Measurements from ENCODE around the gene IGSF21.

IGSF21 gene

DNA sequence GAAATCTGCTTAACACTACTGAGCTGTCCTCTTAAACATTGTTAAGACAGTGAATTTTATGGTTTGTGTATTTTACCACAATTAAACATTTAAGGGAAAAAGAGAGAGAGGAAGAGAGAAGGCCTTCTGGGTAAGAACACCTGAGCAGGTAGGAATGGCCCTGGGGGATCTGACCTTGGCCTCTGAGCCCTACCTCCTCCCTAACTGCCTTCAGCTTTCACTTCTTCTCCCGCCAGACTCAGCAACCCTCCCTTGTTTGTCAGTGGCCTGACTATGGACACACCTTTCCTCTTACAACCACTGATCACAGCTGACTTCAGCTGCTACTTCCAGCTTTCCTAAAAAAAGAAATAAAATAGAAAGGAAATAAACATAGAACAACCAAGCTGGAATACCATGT lies 13.5 kb upstream of the IGSF21 start:
- no peak for DNase-seq (ENCODE audit: low read depth)

DNA sequence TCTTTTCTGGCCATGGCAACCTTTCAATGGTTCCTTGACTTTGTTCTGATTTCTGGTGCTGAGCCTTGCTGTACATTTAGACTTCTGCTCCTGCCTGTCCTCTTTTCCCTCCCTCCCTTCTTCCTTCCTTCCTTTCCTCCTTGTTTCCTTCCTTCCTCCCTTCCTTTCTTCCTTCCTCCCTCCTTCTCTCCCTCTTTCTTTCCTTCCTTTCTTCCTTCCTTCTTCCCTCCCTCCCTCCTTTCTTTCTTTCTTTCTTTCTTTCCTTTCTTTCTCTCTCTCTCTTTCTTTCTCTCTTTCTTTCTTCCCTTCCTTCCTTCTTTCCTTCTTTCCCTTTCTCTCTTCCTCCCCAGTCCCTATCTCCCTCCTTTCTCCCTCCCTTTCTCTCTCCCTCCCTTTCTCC lies 10.4 kb upstream of the IGSF21 start:
- DNase-seq (ENCODE audit: low read depth), result no peak

DNA sequence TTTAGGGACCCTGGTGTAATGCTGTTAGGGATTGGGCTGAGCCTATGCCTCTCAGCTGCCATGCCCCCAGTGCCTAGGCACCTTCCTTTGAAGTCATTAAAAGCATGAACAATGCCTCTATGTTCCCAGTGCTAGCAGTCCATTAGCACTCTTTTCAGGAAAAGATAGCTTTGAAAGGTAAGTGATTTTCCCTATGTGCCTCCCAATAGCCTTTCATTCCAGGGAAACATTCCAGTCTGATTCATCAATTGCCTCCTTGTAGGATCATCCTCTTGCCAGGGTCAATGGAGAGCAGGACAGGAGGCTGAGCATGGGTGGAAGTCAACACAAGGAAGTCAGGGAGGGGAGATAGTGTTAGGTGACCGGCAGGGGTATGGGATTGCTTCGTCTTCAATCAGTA lies 8.6 kb upstream of the IGSF21 start:
- no peak for DNase-seq (ENCODE audit: low read depth)

DNA sequence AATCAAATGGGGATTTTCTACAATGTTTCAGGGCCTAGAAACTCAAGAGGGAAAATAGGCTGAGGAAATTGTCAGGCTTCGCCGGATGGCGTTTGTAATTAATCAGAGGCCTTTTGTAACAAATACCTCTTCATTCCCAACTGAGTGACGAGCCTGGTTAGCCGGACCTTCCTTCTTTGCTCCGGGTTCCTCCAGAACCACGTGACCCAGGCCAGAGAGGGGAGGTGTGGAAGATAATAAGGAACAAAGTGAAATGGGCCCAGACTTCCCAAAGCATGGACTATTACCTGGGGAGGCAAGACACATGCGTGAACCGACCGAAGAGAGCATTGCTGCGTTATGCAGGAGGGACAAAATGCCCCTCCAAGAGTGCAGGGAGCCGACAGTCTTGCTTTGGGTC lies 7.5 kb upstream of the IGSF21 start:
- no peak for DNase-seq (ENCODE audit: low read depth)

DNA sequence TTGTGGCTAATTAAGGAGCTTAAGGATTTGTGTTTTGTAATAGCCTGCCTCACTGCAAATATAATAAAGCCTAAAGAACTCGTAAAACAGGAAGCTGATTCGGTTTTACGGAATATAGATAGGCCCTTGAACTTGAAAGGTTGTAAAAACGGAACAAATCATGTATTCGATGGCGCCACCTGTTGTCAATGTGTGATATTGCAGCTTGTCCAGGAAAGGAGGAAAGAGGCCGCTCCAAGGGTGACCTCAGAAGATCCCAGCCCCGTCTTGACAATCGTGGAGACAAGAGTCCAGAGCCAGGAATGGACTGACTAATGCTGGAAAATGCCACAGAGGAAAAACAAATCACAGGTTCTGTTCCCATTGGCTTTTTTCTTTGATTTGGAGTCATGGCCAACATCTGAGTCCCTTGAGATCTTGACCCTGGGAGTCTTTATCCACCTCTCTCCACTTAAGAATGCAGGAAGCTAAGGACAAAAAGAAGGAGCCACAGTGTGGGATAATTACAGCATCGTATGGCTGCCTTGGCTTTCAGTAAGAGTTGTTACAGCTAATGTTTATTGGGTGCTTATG lies 7.0 kb upstream of the IGSF21 start:
- DNase-seq (ENCODE audit: low read depth), result peak; percentile 19

DNA sequence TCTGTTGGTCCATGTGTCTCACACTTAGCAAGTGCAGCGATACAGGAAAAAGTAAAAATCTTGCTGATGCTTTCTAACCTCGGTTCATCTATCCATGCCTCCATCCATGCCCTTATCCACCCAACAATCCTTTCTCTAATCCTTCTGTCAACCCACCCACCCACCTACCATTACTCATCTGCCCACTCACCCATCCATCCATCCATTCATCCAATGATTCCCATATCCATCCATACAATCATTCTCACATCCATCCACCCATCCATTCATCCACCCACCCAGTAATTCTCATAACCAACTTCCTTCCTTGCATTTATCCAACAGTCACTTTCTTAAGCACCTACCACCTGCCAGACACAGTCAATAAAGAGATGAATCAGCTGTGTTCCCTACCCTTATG lies 6.1 kb upstream of the IGSF21 start:
- no peak for DNase-seq (ENCODE audit: low read depth)

DNA sequence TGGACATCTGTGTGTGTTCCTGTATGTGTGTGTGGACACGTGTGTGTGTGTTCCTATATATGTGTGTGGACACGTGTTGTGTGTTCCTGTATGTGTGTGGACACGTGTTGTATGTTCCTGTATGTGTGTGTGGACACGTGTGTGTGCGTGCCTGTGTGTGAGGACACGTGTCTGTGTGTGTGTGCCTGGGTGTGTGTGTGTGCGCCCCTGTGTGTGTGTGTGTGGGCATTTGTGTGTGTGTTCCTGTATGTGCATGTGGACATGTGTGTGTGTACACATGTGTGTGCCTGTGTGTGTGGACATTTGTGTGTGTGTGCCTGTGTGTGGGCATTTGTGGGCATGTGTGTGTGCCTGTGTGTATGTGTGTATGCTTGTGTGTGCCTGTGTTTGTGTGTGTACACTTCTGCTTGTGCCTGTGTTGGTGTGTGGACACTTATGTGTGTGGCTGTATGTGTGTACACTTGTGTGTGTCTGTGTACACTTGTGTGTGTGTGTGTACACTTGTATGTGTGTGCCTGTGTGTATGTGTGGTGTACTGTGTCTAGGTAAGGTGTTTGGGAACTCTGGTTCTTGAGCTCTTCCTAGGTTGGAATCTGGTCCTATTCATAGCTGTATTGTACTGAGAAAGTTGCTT lies 3.7 kb upstream of the IGSF21 start:
- no peak for DNase-seq (ENCODE audit: low read depth)

DNA sequence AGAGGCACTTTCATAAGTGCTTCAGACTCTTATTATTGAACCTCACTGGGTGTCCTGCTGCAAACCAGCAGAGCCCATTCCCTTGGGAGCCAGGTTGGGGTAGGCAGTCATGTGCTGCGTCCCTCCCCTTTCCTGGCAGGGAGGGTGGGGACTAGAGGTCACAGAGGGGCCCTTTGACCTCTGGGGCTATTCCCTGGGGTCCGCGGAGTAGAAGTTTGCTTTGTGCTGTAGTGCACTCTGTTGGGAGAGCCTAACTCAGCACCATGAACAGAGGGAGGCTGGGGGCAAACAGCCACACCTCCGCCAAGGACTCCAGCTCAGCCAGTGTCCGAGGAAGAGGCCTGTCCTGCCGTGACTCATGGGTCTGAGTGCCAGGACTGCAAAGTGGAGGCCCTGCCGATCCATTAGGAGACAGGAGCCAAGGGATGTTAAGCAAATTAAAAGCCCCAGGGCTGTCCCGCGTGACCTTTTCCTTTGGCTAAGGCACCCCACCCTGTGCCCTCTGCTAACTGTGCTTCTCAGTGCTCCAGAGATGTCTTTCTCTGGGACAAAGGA lies 3.0 kb upstream of the IGSF21 start:
- DNase-seq (ENCODE audit: low read depth), result no peak

DNA sequence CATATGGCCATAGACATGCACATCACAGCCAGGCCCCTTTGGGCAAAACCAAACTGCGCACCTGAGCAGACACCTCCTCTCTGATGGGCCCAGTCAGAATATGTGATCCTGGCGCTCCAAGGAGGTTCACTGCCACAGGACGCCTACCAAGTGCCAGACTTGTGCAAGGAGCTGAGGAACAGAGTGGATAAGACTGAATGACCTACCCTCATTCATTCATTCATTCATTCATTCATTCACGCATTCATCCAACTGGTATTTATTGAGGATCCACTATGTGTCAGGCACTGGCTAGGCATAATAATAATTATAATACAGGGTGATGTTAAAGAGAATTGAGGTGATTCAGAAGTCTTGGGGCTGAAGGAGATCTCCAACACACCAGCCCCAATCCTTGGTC lies 2.4 kb upstream of the IGSF21 start:
- DNase-seq (ENCODE audit: low read depth), result no peak

DNA sequence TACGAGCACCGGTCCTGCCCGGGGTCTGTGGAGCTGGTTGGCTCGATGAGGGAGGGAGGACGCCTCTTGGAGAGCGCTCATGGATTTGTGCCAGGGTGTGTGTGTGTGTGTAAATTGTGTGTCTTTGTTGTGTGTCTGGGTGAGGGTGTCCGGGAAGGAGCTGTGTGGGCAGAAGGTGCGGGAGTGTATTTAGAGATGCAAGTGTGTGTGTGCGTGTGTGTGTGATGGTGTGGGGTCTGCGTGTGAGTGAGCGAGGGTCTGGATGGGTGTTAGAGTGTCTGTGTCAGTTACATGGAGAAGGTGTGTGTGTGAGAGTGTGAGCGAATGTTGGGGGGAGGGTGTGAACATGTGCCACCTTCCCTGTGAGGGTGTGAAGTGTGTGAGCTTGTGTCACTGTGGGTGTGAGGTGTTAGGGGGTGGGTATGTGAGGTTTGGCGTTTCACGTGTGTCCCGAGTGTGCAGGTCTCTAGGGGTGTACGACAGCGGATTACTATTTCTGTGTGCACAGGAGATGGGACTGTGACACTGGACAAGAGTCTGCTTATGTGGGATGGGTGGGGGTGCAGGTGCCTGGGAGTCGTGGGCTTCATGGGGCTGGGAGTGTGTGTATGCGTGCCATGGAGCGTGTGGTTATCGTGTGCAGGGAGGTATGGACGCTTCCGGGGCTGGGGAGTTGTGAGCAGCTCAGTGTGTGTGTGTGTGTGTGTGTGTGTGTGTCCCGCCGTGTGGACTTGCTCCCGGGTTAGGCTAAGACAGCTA lies 880 bp downstream of the IGSF21 start:
- DNase-seq (ENCODE audit: low read depth), result no peak

DNA sequence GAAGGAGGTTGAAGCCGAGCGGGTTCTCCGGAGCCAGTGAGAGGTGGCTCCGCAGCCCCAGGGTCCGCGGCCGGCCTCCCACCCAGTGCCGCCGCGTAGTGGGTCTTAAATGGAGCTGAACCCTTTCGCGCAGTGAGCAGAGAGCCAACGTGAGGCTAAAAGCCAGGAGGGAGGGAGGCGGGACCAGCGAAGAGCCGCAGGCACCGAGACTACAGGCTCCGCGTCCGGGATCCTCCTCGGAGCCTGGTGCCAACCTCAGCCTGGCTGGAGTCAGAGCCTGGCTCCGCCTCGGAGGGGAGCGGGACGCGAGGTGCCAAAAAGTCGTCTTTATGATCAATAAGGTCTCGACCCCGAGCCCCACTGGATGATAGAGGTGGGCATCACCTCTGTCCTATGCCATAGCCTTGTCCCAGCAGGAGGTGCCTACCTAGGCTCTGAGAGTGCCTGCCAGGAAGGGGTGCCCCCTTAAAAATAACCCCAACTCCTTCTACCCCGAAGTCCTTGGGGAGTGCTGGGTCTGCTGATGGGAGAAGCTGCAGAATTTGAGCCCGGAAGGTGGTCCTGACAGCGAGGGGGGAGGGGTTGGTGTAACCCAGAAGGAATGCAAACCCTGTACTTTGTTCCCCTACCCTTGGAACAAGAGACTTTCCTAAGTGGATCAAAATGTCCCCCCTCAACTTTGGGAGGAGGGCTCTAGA lies 1.6 kb downstream of the IGSF21 start:
- DNase-seq (ENCODE audit: low read depth), result no peak

DNA sequence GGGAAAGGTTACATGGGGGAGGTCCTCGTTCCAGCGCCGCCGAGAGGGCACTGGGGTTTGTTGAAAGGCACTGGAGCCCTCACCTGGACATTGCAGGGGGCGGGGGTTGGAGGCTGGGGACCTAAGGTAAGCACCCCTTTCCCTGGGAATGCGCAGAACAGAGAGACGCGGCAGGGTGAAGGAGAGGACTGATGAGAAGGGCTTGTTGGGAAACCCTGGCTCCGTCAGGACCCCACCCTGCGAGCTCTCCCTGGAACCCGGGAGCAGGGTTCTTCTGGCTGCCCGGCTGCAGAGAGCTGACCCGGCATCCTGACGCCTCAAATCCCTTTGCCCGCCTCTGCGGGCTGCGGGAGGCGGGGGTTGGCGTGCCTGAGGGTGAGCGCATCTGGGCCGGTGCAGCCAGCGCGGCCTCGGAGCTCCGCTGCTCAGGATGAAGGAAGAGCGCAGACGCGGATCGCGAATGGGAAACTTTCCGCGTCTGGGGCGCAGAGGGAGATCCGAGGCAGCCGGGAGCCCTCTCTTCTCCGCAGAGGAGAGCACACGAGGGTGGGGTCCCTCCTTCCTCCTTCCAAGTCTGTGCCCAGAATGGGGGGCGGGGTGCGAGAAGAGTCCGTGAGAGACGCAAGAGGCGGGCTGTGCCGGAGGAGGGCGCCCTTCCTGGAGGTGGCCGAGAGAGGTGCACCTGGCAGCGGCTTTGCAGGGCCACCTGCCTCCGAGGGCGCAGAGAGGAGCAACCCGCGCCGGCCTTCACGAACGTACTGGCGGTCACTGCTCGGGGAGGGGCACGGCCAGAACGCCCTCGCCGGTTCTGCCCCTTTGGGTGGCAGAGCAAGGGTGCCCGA lies 2.4 kb downstream of the IGSF21 start:
- no peak for DNase-seq (ENCODE audit: low read depth)

DNA sequence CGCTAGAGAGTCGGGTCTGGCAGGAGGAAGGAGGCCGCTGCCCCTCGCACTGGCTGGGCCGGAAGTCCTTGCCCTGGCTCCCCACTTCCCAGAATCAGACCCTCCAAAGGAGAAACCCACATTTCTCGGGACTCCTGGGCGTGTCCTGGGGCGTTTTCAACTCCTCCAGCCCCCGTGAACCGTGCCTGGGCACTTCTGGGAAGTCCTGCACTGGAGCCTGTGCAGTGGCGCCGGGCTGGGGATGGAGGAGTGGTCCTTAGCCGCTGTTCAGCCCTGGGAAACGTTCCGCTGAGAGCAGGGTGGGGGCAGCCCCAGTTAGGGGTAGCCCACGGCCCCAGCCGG lies 3.0 kb downstream of the IGSF21 start:
- no peak for DNase-seq (ENCODE audit: low read depth)

DNA sequence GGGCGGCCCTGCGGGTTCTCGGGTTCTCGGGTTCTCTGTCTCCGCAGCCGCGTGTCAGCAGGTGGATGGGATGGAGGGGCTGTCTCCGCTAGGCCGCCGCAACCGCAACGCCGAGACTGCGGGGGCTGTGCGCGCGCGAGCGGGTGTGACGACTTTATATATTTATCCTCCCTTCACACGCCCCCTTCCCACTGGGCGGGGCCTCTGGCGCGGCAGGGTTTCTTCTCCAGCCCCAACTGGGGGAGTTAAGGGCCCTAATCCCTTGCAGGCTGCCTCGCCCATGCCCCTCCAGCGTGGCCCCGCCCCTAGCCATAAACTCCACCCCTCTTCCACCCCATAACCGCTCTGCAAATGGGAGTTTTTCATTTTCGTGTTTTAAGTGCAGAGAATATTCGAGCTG lies 3.4 kb downstream of the IGSF21 start:
- DNase-seq (ENCODE audit: low read depth), result no peak

DNA sequence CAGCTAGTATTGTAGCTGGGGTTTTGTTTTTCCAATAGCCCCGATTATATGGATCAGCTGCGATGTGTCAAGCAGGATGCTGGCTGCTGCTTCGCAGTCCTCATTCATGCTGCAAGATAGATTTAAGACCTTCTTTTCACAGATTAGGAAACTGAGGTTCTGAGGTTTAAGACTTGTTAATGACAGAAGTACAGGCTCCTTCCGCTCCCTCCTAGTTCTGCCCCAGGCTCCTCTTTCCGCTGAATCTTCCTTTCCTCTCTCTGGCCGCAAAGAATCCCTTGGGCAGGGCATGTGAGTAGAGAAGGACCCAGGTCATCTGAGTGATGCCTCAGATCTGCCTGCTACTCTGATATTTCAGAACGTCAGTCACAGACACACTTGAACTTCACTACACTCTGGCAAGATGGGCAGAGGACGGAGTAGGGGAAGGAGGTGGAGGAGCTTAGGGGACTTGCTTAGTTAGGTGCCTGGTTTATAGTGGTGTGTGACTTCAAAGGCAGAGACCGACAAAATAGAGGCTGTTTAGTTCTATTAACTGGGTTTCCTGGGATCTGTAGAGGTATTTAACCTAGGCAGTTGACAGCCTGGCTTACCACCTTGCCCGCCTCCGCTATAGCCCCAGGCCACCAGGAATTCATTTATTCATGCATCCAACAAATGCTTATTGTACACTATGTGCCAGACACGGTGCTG lies 4.2 kb downstream of the IGSF21 start:
- no peak for DNase-seq (ENCODE audit: low read depth)

DNA sequence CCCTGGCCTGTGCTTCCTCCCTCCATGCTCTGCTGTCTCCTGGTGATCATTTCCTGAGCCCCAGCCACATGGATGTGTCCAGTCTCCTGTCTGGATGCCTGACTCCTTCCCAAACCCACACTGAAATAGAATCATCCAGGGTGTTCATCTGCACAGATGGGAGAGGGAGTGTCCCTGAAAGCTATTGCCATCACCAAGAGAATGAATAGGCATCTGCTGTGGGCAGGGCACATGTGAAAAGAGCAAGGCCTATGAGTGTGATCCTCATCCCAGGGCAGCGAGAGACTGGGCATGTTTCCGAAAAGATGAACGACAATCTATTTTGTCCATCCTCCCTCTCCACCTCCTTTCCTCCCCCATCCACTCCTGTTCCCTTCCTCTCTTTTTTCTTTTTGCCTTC lies 5.0 kb downstream of the IGSF21 start:
- DNase-seq (ENCODE audit: low read depth), result no peak

DNA sequence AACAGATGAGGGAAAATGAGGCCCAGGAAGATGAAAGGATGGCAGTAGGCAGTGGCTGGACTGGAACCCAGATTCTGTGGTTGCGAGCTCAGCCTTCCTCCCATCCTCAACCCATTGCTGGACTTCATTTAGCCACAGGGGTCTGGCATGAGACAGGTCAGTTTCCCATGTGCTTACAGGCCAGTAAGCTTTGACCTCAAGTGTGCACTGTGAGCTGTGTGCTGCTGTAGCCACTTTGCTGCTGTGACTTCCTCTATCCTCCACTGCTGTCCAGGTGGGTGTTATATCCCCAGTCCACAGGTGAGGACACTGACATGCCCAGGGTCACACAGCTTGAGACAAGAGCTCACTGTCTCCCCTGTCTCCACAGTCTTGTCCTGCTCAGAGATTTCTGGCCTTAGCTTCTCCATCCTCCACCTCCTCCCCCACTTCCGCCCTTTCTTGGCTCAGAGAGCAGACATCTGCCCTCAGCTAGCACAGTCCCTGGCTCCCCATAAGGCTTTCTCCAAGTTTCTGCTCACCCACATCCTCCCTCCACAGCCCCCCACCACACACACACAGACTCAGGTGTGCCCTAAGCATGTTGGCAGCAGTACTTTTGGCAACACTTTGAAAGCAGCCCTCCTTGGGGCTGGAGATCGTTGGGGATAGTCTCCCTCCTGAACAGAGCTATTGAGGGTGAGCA lies 7.3 kb downstream of the IGSF21 start:
- DNase-seq (ENCODE audit: low read depth), result no peak

DNA sequence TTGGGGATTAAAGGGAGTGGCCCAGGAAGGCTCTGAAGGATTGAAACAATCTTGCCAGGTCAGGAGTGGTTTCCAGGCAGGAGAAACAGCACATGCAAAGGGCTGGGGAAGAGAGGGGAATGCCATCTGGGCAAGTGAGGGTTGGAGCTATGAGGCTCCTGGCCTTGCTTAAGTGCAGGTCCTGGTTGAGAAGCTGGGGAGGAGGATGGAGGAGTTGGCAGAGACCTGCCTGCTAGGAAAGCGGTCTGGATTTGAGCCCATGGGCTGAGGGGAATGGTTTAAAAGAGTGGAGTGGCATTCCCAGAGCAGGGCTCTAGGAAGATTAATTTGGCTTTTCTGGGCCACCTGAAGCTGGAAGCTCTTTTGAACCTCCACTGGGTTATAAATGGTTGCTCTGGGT lies 9.2 kb downstream of the IGSF21 start:
- no peak for DNase-seq (ENCODE audit: low read depth)

DNA sequence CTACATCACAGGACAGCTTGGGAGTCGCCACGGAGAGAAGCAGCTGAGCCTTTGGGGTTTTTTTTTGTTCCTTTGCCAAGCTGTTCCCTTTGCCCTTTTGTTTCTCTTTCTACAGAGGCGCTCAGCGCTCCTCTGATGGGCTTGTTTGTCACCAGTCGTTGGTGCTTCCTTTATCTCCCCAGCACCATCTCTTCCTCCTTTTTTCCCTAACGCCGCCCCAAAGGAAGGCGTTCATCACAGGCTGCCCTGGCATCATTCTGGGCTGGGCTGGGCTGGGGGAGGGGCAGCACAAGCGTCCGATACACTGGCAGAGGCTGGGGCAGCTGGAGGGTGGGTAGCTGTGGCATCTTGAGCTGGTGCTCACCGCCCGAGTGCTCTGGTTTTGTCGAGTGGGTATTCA lies 10.5 kb downstream of the IGSF21 start:
- no peak for DNase-seq (ENCODE audit: low read depth)

DNA sequence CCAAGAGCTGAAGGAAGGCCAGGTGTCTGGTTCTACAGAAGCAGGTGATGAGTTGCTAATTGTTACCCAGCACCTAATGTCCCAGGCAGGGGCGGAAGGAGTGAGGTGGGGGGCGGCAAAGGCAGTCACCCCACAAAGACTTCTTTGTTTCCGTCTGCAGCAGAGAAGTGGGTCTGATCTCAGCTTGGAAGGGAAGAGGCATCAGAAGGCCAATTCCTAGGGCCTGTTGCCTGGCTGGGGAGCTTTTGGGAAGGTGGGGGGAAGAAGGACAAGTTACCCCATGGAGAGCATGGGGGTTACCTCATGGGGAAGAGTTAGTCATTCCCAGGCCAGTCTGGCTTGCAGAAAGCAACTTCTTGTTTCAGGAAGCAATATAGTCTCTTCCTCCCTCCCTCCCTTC lies 10.9 kb downstream of the IGSF21 start:
- no peak for DNase-seq (ENCODE audit: low read depth)

DNA sequence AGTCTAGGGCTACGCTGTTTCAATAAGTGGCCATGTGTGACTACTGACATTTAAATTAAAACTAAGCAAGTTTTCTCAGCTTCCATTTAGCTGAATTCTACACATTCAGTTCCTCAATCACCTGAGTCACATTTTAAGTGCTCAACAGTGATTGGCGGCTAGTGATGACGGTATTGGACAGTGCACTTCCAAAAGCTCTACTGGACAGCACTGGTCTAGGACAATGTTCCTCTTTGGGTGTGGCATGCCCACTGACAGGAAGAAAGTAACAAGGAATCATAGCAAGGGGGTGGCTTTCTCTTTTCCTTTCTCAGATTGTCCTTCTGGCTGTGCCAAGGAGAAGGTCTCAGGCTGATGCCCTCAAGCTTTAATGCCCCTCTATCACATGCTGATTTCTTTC lies 11.7 kb downstream of the IGSF21 start:
- DNase-seq (ENCODE audit: low read depth), result no peak
